ENCODE results near the gene ANAPC5.
"Not testable (repeated sequence)": the region's sequence is repeated elsewhere in the genome, so short reads cannot be mapped to it uniquely, and the experiment has no call there.

Gene ANAPC5

DNA sequence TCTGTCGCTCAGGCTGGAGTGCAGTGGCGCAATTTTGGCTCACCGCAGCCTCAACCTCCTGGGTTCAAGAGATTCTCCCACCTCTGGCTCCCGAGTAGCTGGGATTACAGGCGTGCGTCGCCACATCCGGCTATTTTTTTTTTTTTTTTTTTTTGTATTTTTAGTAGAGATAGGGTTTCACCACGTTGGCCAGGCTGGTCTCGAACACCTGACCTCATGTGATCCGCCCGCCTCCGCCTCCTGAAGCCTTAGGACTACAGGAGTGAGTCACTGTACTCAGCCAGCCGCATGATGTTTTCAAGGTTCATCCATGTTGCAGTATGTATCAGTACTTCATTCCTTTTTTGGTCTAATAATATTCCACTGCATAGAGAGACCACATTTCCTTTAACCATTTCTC lies 45.3 kb upstream of the ANAPC5 start:
- Histone ChIP-seq H3K4me3 (ENCODE audit: low read length) (no peak overlapping the region), H3K56ac (ENCODE audit: low read length) (no peak overlapping the region), H3K36me3 (ENCODE audit: control insufficient read depth, insufficient read depth, low read length) (no peaks in the 10 kb centered on the region), H3K18ac (ENCODE audit: low read length) (no peak overlapping the region), H2AK5ac (ENCODE audit: low read length) (no peak overlapping the region), H3K79me1 (ENCODE audit: low read length) (peaks cover 2% of the 10 kb centered on the region), H3K9ac (ENCODE audit: low read length) (no peak overlapping the region), H4K5ac (ENCODE audit: low read length) (no peak overlapping the region), H2BK120ac (ENCODE audit: low read depth, low read length) (no peak overlapping the region), H3K4ac (ENCODE audit: low read depth, low read length) (no peak overlapping the region), H3K4me2 (ENCODE audit: low read length) (no peak overlapping the region), H2BK15ac (replicated peaks; ENCODE audit: low read depth) (no peak overlapping the region), H2BK5ac (ENCODE audit: low read length) (no peak overlapping the region), H4K8ac (ENCODE audit: low read depth, low read length) (no peak overlapping the region), H3K27ac (ENCODE audit: low read depth, low read length) (no peak overlapping the region), H3K4me1 (ENCODE audit: control insufficient read depth, low read depth, low read length) (no peaks in the 10 kb centered on the region), H3K79me2 (ENCODE audit: control insufficient read depth, insufficient read depth, low read length) (peaks cover 15% of the 10 kb centered on the region), H3K27me3 (ENCODE audit: insufficient read depth, low read length, poor library complexity) (no peaks in the 10 kb centered on the region), H3K23ac (ENCODE audit: low read length) (no peak overlapping the region)
- no peak for DNase-seq
- no CpG with 5 or more reads among the region's 14 CpGs for WGBS (ENCODE audit: extremely low coverage, insufficient coverage, low lambda C conversion rate)

DNA sequence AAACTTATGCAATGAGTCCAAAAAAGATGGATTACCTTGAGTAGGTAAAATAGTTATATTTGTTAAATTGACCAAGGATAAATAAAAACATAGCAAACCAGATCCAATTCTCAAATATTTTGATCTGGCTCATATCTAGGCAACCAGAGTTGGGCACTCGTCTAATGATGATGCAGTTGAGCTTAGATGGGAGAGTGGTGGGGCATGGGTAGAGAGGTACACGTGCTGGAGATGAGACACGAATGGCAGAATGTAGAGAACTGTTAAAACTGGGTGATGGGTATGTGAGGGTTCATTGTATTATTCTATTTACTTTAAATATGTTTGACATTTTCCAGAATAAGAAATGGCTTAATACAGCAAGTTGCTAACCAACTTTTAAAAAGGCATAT lies 40.1 kb upstream of the ANAPC5 start:
- Histone ChIP-seq H2BK120ac (ENCODE audit: low read depth, low read length) (no peak overlapping the region), H3K4me3 (ENCODE audit: low read length) (no peak overlapping the region), H4K5ac (ENCODE audit: low read length) (no peak overlapping the region), H3K23ac (ENCODE audit: low read length) (no peak overlapping the region), H2AK5ac (ENCODE audit: low read length) (no peak overlapping the region), H3K4me1 (ENCODE audit: control insufficient read depth, low read depth, low read length) (no peaks in the 10 kb centered on the region), H3K27me3 (ENCODE audit: insufficient read depth, low read length, poor library complexity) (no peaks in the 10 kb centered on the region), H3K18ac (ENCODE audit: low read length) (no peak overlapping the region), H3K36me3 (ENCODE audit: control insufficient read depth, insufficient read depth, low read length) (no peaks in the 10 kb centered on the region), H3K56ac (ENCODE audit: low read length) (no peak overlapping the region), H2BK5ac (ENCODE audit: low read length) (no peak overlapping the region), H2BK15ac (replicated peaks; ENCODE audit: low read depth) (no peak overlapping the region), H3K9ac (ENCODE audit: low read length) (no peak overlapping the region), H3K79me2 (ENCODE audit: control insufficient read depth, insufficient read depth, low read length) (no peaks in the 10 kb centered on the region), H3K4ac (ENCODE audit: low read depth, low read length) (no peak overlapping the region), H4K8ac (ENCODE audit: low read depth, low read length) (no peak overlapping the region), H3K4me2 (ENCODE audit: low read length) (no peak overlapping the region), H3K79me1 (ENCODE audit: low read length) (no peaks in the 10 kb centered on the region), H3K27ac (ENCODE audit: low read depth, low read length) (no peak overlapping the region)
- WGBS (ENCODE audit: extremely low coverage, insufficient coverage, low lambda C conversion rate): no CpG with 5 or more reads among the region's 3 CpGs
- no peak for DNase-seq

DNA sequence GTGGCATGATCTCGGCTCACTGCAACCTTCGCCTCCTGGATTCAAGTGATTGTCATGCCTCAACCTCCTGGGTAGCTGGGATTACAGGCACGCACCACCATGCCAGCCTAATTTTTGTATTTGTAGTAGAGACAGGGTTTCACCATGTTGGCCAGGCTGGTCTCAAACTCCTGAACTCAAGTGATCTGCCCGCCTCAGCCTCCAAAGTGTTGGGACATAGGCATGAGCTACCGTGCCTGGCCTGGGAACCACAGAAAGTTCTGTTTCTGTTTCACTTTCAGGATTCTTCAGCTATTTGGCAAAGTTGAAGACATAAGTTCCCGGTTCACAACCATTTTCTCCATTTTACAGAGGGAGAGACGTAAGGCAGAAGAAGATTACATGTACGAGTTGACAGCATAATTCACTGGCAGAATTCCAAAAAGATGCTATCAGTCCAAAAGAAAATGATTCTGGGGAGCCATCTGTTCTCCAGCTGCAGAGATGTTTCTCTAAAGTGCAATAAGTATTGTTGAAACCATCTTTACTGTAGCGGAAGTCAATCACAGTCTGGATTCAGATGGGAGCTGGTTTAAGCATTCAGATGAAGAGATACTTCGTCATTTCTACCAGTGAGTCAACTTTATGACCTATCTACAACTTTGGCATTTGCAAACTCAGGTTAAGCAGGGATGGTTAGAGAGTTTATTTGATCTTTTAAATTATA lies 39.6 kb upstream of the ANAPC5 start:
- Histone ChIP-seq H3K18ac (ENCODE audit: low read length) (no peak overlapping the region), H3K4ac (ENCODE audit: low read depth, low read length) (no peak overlapping the region), H2AK5ac (ENCODE audit: low read length) (no peak overlapping the region), H3K4me1 (ENCODE audit: control insufficient read depth, low read depth, low read length) (no peaks in the 10 kb centered on the region), H3K4me2 (ENCODE audit: low read length) (no peak overlapping the region), H4K8ac (ENCODE audit: low read depth, low read length) (no peak overlapping the region), H2BK5ac (ENCODE audit: low read length) (no peak overlapping the region), H3K23ac (ENCODE audit: low read length) (no peak overlapping the region), H3K79me1 (ENCODE audit: low read length) (no peaks in the 10 kb centered on the region), H3K27ac (ENCODE audit: low read depth, low read length) (no peak overlapping the region), H2BK120ac (ENCODE audit: low read depth, low read length) (no peak overlapping the region), H2BK15ac (replicated peaks; ENCODE audit: low read depth) (no peak overlapping the region), H4K5ac (ENCODE audit: low read length) (no peak overlapping the region), H3K79me2 (ENCODE audit: control insufficient read depth, insufficient read depth, low read length) (no peaks in the 10 kb centered on the region), H3K27me3 (ENCODE audit: insufficient read depth, low read length, poor library complexity) (no peaks in the 10 kb centered on the region), H3K9ac (ENCODE audit: low read length) (no peak overlapping the region), H3K36me3 (ENCODE audit: control insufficient read depth, insufficient read depth, low read length) (no peaks in the 10 kb centered on the region), H3K4me3 (ENCODE audit: low read length) (no peak overlapping the region), H3K56ac (ENCODE audit: low read length) (no peak overlapping the region)
- WGBS (ENCODE audit: extremely low coverage, insufficient coverage, low lambda C conversion rate): no CpG with 5 or more reads among the region's 10 CpGs
- DNase-seq: no peak

DNA sequence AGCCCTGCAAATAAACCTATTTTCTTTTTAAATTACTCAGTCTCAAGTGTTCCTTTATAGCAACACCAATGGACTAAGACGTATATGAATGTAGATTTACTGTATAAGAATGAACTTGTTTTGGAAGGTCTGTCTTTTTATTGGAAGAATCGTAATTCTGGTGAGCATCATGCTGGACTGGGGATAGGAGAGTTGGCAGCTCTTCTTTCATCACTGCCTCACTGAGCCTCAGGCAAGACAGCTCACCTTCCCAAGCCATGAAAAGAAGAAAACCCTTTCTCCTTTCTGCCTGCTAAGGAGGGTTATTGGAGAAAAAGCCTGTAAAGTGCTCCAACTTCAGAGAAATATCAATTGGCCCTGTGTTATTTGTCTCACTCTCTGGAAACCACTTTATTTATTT lies 38.6 kb upstream of the ANAPC5 start:
- no peaks in the 10 kb centered on the region for H3K4me1 ChIP-seq (ENCODE audit: control insufficient read depth, low read depth, low read length)
- DNase-seq: no peak
- H3K27me3 ChIP-seq (ENCODE audit: insufficient read depth, low read length, poor library complexity): no peaks in the 10 kb centered on the region
- no peaks in the 10 kb centered on the region for H3K79me1 ChIP-seq (ENCODE audit: low read length)
- no peak overlapping the region for H3K4me2 ChIP-seq (ENCODE audit: low read length)
- H3K4me3 ChIP-seq (ENCODE audit: low read length): no peak overlapping the region
- H2BK120ac ChIP-seq (ENCODE audit: low read depth, low read length): no peak overlapping the region
- H3K36me3 ChIP-seq (ENCODE audit: control insufficient read depth, insufficient read depth, low read length): no peaks in the 10 kb centered on the region
- H2AK5ac ChIP-seq (ENCODE audit: low read length): no peak overlapping the region
- no CpG with 5 or more reads among the region's 2 CpGs for WGBS (ENCODE audit: extremely low coverage, insufficient coverage, low lambda C conversion rate)
- no peak overlapping the region for H3K4ac ChIP-seq (ENCODE audit: low read depth, low read length)
- H3K56ac ChIP-seq (ENCODE audit: low read length): no peak overlapping the region
- H4K5ac ChIP-seq (ENCODE audit: low read length): no peak overlapping the region
- H4K8ac ChIP-seq (ENCODE audit: low read depth, low read length): no peak overlapping the region
- no peak overlapping the region for H2BK15ac ChIP-seq (replicated peaks; ENCODE audit: low read depth)
- no peak overlapping the region for H2BK5ac ChIP-seq (ENCODE audit: low read length)
- no peaks in the 10 kb centered on the region for H3K79me2 ChIP-seq (ENCODE audit: control insufficient read depth, insufficient read depth, low read length)
- H3K23ac ChIP-seq (ENCODE audit: low read length): no peak overlapping the region
- no peak overlapping the region for H3K27ac ChIP-seq (ENCODE audit: low read depth, low read length)
- H3K9ac ChIP-seq (ENCODE audit: low read length): no peak overlapping the region
- no peak overlapping the region for H3K18ac ChIP-seq (ENCODE audit: low read length)

DNA sequence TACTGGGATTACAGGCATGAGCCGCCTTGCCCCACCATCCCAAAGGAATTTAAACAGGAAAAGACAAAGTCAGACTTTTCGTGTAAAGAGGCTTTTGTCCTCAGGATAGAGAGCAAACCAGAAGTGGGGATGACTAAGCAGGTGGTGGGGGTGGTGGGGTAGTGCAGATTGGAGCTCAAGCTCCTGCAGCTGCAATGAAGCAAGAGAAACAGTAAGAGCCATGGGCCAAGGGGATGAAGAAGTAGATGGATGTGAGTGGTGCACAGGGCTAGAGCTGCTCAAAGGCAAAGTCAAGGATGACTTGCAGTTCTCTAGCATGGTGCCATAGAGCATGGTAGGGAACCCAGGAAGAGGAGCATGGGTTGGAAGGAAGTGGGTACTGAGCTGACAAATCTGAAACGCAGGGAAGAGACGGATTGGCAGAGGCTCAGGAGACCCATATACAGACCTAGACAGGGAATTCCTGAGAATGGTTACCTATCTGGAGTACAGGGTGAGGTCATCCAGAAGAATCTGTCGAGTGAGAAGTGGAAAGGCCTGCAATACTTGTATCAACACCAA lies 36.3 kb upstream of the ANAPC5 start:
- no peak overlapping the region for H3K23ac ChIP-seq (ENCODE audit: low read length)

GRCh38 chr12:121384891-121385290 lies 32.7 kb upstream of the ANAPC5 start:
- not testable (repeated sequence) for H3K23ac ChIP-seq (ENCODE audit: low read length); H2BK15ac ChIP-seq (replicated peaks; ENCODE audit: low read depth); H3K36me3 ChIP-seq (ENCODE audit: control insufficient read depth, insufficient read depth, low read length); H3K27ac ChIP-seq (ENCODE audit: low read depth, low read length); H3K4ac ChIP-seq (ENCODE audit: low read depth, low read length); H2BK120ac ChIP-seq (ENCODE audit: low read depth, low read length); H3K4me3 ChIP-seq (ENCODE audit: low read length); H3K9ac ChIP-seq (ENCODE audit: low read length); H3K79me1 ChIP-seq (ENCODE audit: low read length); H3K79me2 ChIP-seq (ENCODE audit: control insufficient read depth, insufficient read depth, low read length); H3K4me2 ChIP-seq (ENCODE audit: low read length); H3K18ac ChIP-seq (ENCODE audit: low read length); H3K56ac ChIP-seq (ENCODE audit: low read length); H3K27me3 ChIP-seq (ENCODE audit: insufficient read depth, low read length, poor library complexity); H3K4me1 ChIP-seq (ENCODE audit: control insufficient read depth, low read depth, low read length); H2AK5ac ChIP-seq (ENCODE audit: low read length); H2BK5ac ChIP-seq (ENCODE audit: low read length); H4K5ac ChIP-seq (ENCODE audit: low read length); H4K8ac ChIP-seq (ENCODE audit: low read depth, low read length); DNase-seq
- WGBS (ENCODE audit: extremely low coverage, insufficient coverage, low lambda C conversion rate): no CpG with 5 or more reads among the region's 6 CpGs

More for the DNA sequence above, 36.3 kb upstream of the ANAPC5 start:
- Histone ChIP-seq H3K4me3 (ENCODE audit: low read length) (no peak overlapping the region), H2BK15ac (replicated peaks; ENCODE audit: low read depth) (no peak overlapping the region), H3K79me2 (ENCODE audit: control insufficient read depth, insufficient read depth, low read length) (no peaks in the 10 kb centered on the region), H2BK5ac (ENCODE audit: low read length) (no peak overlapping the region), H4K8ac (ENCODE audit: low read depth, low read length) (no peak overlapping the region), H3K27me3 (ENCODE audit: insufficient read depth, low read length, poor library complexity) (no peaks in the 10 kb centered on the region), H3K36me3 (ENCODE audit: control insufficient read depth, insufficient read depth, low read length) (no peaks in the 10 kb centered on the region), H3K56ac (ENCODE audit: low read length) (no peak overlapping the region), H3K4me1 (ENCODE audit: control insufficient read depth, low read depth, low read length) (no peaks in the 10 kb centered on the region), H3K79me1 (ENCODE audit: low read length) (no peaks in the 10 kb centered on the region), H2AK5ac (ENCODE audit: low read length) (no peak overlapping the region), H2BK120ac (ENCODE audit: low read depth, low read length) (no peak overlapping the region), H4K5ac (ENCODE audit: low read length) (no peak overlapping the region), H3K9ac (ENCODE audit: low read length) (no peak overlapping the region), H3K4ac (ENCODE audit: low read depth, low read length) (no peak overlapping the region), H3K4me2 (ENCODE audit: low read length) (no peak overlapping the region), H3K27ac (ENCODE audit: low read depth, low read length) (no peak overlapping the region), H3K18ac (ENCODE audit: low read length) (no peak overlapping the region)
- DNase-seq: peak; percentile 20
- whole genome bisulfite sequencing (ENCODE audit: extremely low coverage, insufficient coverage, low lambda C conversion rate): no CpG with 5 or more reads among the region's 5 CpGs
